GM12864 (cell line): ENCODE results near the gene UAP1L1.

ENCODE experiments used
- DNase-seq: peaks from one replicate; pipeline ENCODE4 v3.0.0-alpha.2; 2011; ENCODE audit warnings: low read depth
- H3K4me3 ChIP-seq: 2 replicates; pipeline ENCODE4 v1.5.1; 2011; ENCODE audit warnings: mild to moderate bottlenecking, low read depth, low read length, control low read depth
- TF ChIP-seq, protein P1 (sequence below): IDR thresholded peaks from 2 replicates; pipeline ENCODE4 v1.5.1; 2011; ENCODE audit warnings: low read depth, mild to moderate bottlenecking, moderate library complexity, low read length, control low read depth, inconsistent platforms; ENCODE audit errors: missing control alignments

The UAP1L1 gene

DNA sequence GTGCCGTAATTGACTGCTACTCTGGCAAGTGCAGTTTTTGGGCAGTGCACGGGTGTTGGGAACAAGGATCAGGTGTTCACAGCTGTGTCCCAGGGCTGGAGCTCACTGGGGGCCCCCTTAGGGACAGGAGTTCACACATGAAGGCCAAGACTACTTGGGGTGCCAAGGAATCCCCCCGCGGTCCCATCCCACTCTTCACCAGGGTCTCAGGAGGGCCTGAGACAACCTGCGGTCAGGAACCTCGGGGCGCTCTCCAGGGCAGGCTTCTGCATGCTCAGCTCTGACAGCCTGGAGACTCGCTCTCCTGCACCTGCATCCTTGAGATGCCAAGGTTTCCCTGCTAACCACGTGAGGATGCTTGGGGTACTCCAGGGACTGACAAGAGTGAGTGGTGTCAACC lies 7.2 kb downstream of the UAP1L1 start:
- TF ChIP-seq, protein P1, sequence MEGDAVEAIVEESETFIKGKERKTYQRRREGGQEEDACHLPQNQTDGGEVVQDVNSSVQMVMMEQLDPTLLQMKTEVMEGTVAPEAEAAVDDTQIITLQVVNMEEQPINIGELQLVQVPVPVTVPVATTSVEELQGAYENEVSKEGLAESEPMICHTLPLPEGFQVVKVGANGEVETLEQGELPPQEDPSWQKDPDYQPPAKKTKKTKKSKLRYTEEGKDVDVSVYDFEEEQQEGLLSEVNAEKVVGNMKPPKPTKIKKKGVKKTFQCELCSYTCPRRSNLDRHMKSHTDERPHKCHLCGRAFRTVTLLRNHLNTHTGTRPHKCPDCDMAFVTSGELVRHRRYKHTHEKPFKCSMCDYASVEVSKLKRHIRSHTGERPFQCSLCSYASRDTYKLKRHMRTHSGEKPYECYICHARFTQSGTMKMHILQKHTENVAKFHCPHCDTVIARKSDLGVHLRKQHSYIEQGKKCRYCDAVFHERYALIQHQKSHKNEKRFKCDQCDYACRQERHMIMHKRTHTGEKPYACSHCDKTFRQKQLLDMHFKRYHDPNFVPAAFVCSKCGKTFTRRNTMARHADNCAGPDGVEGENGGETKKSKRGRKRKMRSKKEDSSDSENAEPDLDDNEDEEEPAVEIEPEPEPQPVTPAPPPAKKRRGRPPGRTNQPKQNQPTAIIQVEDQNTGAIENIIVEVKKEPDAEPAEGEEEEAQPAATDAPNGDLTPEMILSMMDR = no peak
- no peak overlapping the region for H3K4me3 ChIP-seq
- no peak for DNase-seq

DNA sequence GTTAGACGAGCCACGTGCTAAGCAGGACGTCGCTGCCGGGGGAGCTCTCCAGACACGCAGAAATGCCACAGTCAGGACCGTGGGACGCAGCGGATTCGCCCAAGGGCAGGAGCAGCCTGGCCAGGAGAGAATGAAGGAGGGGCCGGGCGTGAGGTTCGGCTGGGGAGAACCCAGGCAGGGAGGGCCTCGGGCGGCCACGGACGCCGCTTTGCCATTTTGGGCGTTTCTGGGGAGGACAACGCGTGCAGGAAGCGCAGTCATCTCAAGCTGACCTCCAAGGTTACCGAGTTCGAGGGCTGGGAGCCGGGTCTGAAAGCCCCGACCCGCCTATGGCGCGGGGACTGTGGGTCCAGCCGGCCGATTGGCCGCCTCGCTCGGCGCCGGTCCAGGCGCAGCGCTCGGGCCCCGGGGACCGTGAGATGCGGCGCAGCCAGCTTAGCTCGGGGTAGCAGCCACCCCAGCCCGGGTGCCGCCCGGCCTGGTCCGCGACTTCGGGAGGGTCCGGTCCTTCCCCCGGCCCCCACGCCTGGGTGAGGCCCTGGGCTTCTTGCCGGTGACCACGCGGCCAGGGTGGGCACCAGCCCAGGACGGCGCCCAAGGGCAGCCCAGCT lies 8.7 kb downstream of the UAP1L1 start:
- H3K4me3 ChIP-seq = peak overlapping the region; percentile 87
- TF ChIP-seq, protein P1 = no peak
- no peak for DNase-seq

DNA sequence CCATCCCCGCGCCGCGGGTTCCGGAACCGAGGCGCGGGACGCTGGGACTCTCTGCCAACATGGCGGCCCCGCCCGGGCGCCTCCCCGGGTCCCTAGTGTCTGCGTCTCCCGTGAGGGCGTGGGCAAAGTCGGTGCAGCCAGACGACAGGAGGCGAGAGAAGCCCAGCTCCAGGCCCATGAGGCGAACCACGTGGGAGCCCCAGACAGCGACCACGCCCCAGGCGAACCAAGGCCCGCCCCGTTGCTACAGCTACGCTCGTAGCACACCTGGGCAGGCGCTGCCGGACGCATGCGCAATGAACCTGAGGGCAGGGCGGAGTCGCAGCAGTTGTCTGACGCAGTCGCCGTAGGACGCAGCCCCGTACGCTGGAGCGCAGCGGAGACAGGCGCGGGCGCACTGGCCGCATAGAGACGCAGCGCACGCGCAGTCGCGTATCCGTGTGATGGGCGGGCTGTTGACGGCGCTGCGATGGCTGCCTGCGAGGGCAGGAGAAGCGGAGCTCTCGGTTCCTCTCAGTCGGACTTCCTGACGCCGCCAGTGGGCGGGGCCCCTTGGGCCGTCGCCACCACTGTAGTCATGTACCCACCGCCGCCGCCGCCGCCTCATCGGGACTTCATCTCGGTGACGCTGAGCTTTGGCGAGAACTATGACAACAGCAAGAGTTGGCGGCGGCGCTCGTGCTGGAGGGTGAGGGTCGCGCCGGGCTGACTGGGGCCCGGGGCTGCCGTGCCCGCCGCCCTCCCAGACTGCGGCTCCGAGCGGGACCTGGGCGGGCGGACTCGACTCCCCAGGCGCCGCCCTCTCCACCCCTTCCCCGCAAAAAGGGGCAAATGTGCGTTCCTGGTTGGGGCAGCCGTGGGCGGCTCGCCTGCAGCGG lies 9.5 kb downstream of the UAP1L1 start, which contains the start of gene MAN1B1:
Gene MAN1B1, plus strand, starts transcription at position 455 of the 878 bp plus-strand sequence. Its CDS starts 15 bp downstream, at position 470.
- TF ChIP-seq, protein P1 = no peak
- peak within 1 kb of the TSS; percentile 87 for H3K4me3 ChIP-seq
- DNase-seq = peak; percentile 98

DNA sequence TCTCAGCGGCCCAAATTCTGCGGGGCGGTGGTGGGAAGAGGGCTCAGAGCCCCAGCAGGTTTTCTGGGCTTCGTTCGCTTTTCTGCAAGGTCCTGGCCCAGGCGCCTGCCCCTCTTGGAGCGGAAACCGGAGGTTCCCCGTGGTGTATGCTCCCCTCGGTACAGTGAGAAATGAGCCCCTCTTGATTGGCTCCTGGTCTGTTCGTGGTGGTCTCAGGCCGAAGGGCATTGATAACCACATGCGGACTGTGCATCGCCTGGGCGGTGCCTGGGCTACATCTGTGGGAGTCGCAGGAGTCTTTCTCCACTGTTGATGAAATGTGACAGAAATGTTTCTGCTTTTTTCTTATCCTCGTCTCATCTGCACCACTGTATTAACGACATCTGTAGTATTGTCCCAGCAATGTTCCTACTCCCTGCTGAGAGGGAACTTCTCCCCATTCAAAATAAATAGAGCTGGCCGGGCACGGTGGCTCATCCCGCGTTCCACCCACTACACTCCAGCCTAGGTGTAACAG lies 10.2 kb downstream of the UAP1L1 start:
- no peak for DNase-seq
- TF ChIP-seq, protein P1 = no peak
- peak overlapping the region; percentile 84 for H3K4me3 ChIP-seq

DNA sequence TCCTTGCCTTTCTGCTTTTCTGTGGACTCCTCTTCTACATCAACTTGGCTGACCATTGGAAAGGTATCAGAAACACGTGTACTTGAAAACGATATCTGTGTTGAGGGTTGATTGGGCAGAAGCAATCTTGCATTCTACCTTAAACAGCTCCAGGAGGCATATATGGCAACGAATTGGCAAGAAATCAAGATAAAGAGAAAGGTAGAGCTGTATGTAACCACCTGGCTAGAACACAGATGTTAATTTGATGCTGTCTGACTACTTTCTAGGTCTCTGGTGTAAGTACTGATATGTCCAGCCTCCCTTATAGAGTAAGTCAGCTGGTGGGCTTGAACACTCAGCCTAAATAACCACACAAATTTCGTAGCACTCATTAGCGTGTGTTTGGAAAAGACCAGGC lies 10.8 kb downstream of the UAP1L1 start:
- no peak overlapping the region for H3K4me3 ChIP-seq
- DNase-seq = no peak
- TF ChIP-seq, protein P1 = no peak

DNA sequence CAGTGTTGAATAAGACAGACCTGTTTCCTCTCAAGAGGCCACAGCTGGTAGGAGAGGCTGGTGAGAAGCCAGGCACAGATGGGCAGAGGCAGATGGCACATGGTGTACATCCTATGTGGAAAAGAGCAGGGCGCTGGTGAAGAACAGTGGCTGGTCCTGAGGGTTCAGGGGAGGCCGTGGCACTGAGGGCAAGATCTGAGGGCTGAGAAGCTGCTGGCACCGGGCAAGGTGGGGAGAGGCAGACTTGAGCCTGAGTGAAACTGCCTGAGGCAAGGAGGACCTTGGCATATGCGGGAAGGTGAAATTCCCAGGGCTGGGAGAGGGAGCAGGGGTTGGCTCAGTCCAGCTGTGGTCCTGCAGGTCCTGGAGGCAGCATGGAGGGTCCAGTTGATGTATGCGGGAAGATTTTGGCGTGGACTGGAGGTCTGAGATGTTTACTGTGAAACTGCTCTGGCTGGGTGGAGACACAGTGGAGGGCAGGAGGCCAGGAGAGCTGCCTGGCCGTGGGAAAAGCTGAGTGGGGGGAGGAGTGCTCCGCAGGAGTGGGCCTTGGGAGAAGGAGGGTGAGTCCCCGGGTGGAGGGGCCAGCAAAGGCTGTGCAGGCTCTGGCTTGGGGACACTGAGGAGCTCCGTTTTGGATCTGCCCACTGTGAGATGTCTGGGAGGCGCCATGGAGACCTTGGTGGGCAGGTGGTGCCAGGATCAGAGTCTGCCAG lies 12.1 kb downstream of the UAP1L1 start:
- no peak for DNase-seq
- TF ChIP-seq, protein P1 = no peak
- H3K4me3 ChIP-seq = no peak overlapping the region
